ENCODE results near the gene SASH1. TPM values are rescaled to one million over a fixed set of nuclear protein-coding genes. Genes with fewer than 3 reads are reported as not detected.

SASH1 gene
- polyA plus RNA-seq, 1 donor from 2014 or later: 7.0 TPM

- H3K9me2 ChIP-seq (ENCODE audit: insufficient read depth, low read length): no peaks in the 10 kb centered on the region
- TF ChIP-seq REST (IDR thresholded peaks at IDR 0.05; ENCODE audit: borderline replicate concordance): no peak
- no peak for TF ChIP-seq MXI1 (conservative IDR thresholded peaks at IDR 0.05; ENCODE audit: poor library complexity, severe bottlenecking)
- no peak for TF ChIP-seq EZH2 (IDR thresholded peaks at IDR 0.05; ENCODE audit: borderline replicate concordance, insufficient read depth, low read length, poor library complexity, severe bottlenecking)
- no peak for TF ChIP-seq SMC3 (conservative IDR thresholded peaks at IDR 0.05; ENCODE audit: poor library complexity)
- no peak for TF ChIP-seq RAD21 (conservative IDR thresholded peaks at IDR 0.05)
- no peak for TF ChIP-seq POLR2AphosphoS5 (IDR thresholded peaks at IDR 0.05)
- no peak for TF ChIP-seq CTCF (IDR thresholded peaks at IDR 0.05; ENCODE audit: poor library complexity, severe bottlenecking)
- no peak for TF ChIP-seq EP300 (conservative IDR thresholded peaks at IDR 0.05; ENCODE audit: poor library complexity, severe bottlenecking)
- TF ChIP-seq TAF1 (IDR thresholded peaks at IDR 0.05; ENCODE audit: low read depth): no peak
- H3K4me2 ChIP-seq (ENCODE audit: low read length): no peak overlapping the region
- no peaks in the 10 kb centered on the region for H3K27me3 ChIP-seq (ENCODE audit: insufficient read depth, low read depth, low read length)
- H3F3A ChIP-seq (ENCODE audit: insufficient read depth, low read length, poor library complexity, severe bottlenecking): no peaks in the 10 kb centered on the region
- no peaks in the 10 kb centered on the region for H4K20me1 ChIP-seq (ENCODE audit: insufficient read depth)
- no peaks in the 10 kb centered on the region for H3K79me2 ChIP-seq (replicated peaks; ENCODE audit: insufficient read depth, low read length)
- H3K4me3 ChIP-seq (ENCODE audit: low read length): no peak overlapping the region
- no peaks in the 10 kb centered on the region for H3K9me3 ChIP-seq (ENCODE audit: low read length)
- H3K27ac ChIP-seq (ENCODE audit: low read length): no peak overlapping the region
- no peak overlapping the region for H3K9ac ChIP-seq (ENCODE audit: low read length)
- H3K36me3 ChIP-seq (ENCODE audit: insufficient read depth, low read length): no peaks in the 10 kb centered on the region
- no peak overlapping the region for H2AFZ ChIP-seq (ENCODE audit: low read depth, low read length)
These were observed 30.5 kb upstream of the SASH1 start for GRCh38 chr6:148311966-148312669.

GRCh38 chr6:148313488-148313887 is 29.1 kb upstream of the SASH1 start:
- Histone ChIP-seq H3K9me3 (ENCODE audit: low read length) (no peaks in the 10 kb centered on the region), H2AFZ (ENCODE audit: low read depth, low read length) (no peak overlapping the region), H3K27me3 (ENCODE audit: insufficient read depth, low read depth, low read length) (no peaks in the 10 kb centered on the region), H3K4me3 (ENCODE audit: low read length) (no peak overlapping the region), H3F3A (ENCODE audit: insufficient read depth, low read length, poor library complexity, severe bottlenecking) (no peaks in the 10 kb centered on the region), H3K4me2 (ENCODE audit: low read length) (no peak overlapping the region), H3K9me2 (ENCODE audit: insufficient read depth, low read length) (no peaks in the 10 kb centered on the region), H3K9ac (ENCODE audit: low read length) (no peak overlapping the region), H4K20me1 (ENCODE audit: insufficient read depth) (no peaks in the 10 kb centered on the region), H3K79me2 (replicated peaks; ENCODE audit: insufficient read depth, low read length) (no peaks in the 10 kb centered on the region), H3K27ac (ENCODE audit: low read length) (no peak overlapping the region), H3K36me3 (ENCODE audit: insufficient read depth, low read length) (no peaks in the 10 kb centered on the region)
- TF ChIP-seq EP300 (conservative IDR thresholded peaks at IDR 0.05; ENCODE audit: poor library complexity, severe bottlenecking): no peak
- no peak for TF ChIP-seq TAF1 (IDR thresholded peaks at IDR 0.05; ENCODE audit: low read depth)
- TF ChIP-seq MXI1 (conservative IDR thresholded peaks at IDR 0.05; ENCODE audit: poor library complexity, severe bottlenecking): no peak
- no peak for TF ChIP-seq EZH2 (IDR thresholded peaks at IDR 0.05; ENCODE audit: borderline replicate concordance, insufficient read depth, low read length, poor library complexity, severe bottlenecking)
- TF ChIP-seq SMC3 (conservative IDR thresholded peaks at IDR 0.05; ENCODE audit: poor library complexity): no peak
- no peak for TF ChIP-seq CTCF (IDR thresholded peaks at IDR 0.05; ENCODE audit: poor library complexity, severe bottlenecking)
- no peak for TF ChIP-seq RAD21 (conservative IDR thresholded peaks at IDR 0.05)
- TF ChIP-seq POLR2AphosphoS5 (IDR thresholded peaks at IDR 0.05): no peak

Measured in neural cell (in vitro differentiated cells).